SKM-1 (cell line): ENCODE results near the gene VLDLR.
"Not testable (repeated sequence)": the region's sequence is repeated elsewhere in the genome, so short reads cannot be mapped to it uniquely, and the experiment has no call there.

ENCODE experiments used
- DNase-seq: peaks from one replicate; lab custom pipeline; 2025; ENCODE audit not compliant: unreplicated experiment; lab: John Stamatoyannopoulos, UW

Gene VLDLR

DNA sequence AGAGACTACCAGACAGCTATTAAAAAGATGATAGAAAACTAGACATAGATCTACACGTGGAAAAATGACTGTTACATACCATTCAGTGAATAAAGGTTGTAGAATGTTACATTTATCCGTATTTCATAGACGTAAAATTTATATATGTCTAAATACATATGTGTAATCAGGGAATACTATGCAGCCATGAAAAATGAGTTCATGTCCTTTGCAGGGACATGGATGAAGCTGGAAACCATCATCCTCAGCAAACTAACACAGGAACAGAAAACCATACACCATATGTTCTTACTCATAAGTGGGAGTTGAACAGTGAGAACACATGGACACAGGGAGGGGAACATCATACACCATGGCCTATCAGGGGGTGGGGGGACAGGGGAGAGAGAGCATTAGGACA is 85.7 kb downstream of the VLDLR start:
- not testable (repeated sequence) for DNase-seq
